Mesodermal cell (in vitro differentiated cells): ENCODE results near the gene XPC.
A peak's percentile ranks its signal among the peaks of the same experiment; 100 is the strongest.

Source experiments
- H3K27ac ChIP-seq: 2 replicates; pipeline ENCODE4 v1.7.0; 2013; ENCODE audit warnings: mild to moderate bottlenecking, low read depth, low read length, moderate library complexity; ENCODE audit not compliant: severe bottlenecking
- H3K36me3 ChIP-seq: 2 replicates; pipeline ENCODE4 v1.7.1; 2013; ENCODE audit warnings: mild to moderate bottlenecking, low read length, moderate library complexity; ENCODE audit not compliant: control insufficient read depth, insufficient read depth
- H3K4me1 ChIP-seq: one replicate; pipeline ENCODE4 v1.7.1; 2013; ENCODE audit warnings: mild to moderate bottlenecking, low read length; ENCODE audit not compliant: insufficient read depth, control insufficient read depth, poor library complexity, severe bottlenecking
- H3K4me3 ChIP-seq: 2 replicates; pipeline ENCODE4 v1.7.0; 2013; ENCODE audit warnings: low read length, control low read depth, mild to moderate bottlenecking; ENCODE audit not compliant: insufficient read depth, poor library complexity, severe bottlenecking; ENCODE audit errors: extremely low read depth
- H3K9me3 ChIP-seq: 2 replicates; pipeline ENCODE4 v1.7.1; 2013; ENCODE audit warnings: mild to moderate bottlenecking, low read length, moderate library complexity; ENCODE audit not compliant: control insufficient read depth
- WGBS, 2 experiments: methylation state at CpG; one replicate each; pipeline ENCODE4 v1.1.5; 2013; ENCODE audit warnings: missing lambda C conversion rate in 2 of 2; ENCODE audit not compliant: insufficient coverage in 2 of 2; 5-methylcytosine and 5-hydroxymethylcytosine counted together

The XPC gene

GRCh38 chr3:14154895-14155440 lies 23.4 kb downstream of the XPC start:
- H3K36me3 ChIP-seq, result peaks cover 87% of the 10 kb centered on the region
- H3K4me1 ChIP-seq, result peaks cover 7% of the 10 kb centered on the region
- 95% methylated on average over 6 to 7 of the region's 7 CpGs for WGBS, 2 experiments
- H3K27ac ChIP-seq, result no peak overlapping the region
- H3K9me3 ChIP-seq, result no peaks in the 10 kb centered on the region
- no peak overlapping the region for H3K4me3 ChIP-seq

GRCh38 chr3:14154276-14154675 lies 24.1 kb downstream of the XPC start:
- no peak overlapping the region for H3K27ac ChIP-seq
- WGBS, 2 experiments, result 96 to 100% methylated on average over 4 of the region's 5 CpGs
- no peak overlapping the region for H3K4me3 ChIP-seq
- peaks cover 80% of the 10 kb centered on the region for H3K36me3 ChIP-seq
- no peaks in the 10 kb centered on the region for H3K9me3 ChIP-seq
- H3K4me1 ChIP-seq, result peaks cover 7% of the 10 kb centered on the region

GRCh38 chr3:14153663-14154062 lies 24.7 kb downstream of the XPC start:
- H3K9me3 ChIP-seq, result no peaks in the 10 kb centered on the region
- H3K27ac ChIP-seq, result no peak overlapping the region
- 97% methylated on average over 6 of the region's 6 CpGs for WGBS, 2 experiments
- no peak overlapping the region for H3K4me3 ChIP-seq
- H3K36me3 ChIP-seq, result peaks cover 75% of the 10 kb centered on the region
- H3K4me1 ChIP-seq, result peaks cover 7% of the 10 kb centered on the region

GRCh38 chr3:14152963-14153355 lies 25.4 kb downstream of the XPC start:
- Histone ChIP-seq H3K9me3 (no peaks in the 10 kb centered on the region), H3K36me3 (peaks cover 75% of the 10 kb centered on the region), H3K4me3 (no peak overlapping the region), H3K4me1 (peaks cover 7% of the 10 kb centered on the region), H3K27ac (no peak overlapping the region)
- 94 to 95% methylated on average over 4 of the region's 4 CpGs for WGBS, 2 experiments

- WGBS, 2 experiments, result 93 to 94% methylated on average over 6 to 7 of the region's 11 CpGs
- peaks cover 75% of the 10 kb centered on the region for H3K36me3 ChIP-seq
Measured at GRCh38 chr3:14152233-14152962, 26.0 kb downstream of the XPC start.

GRCh38 chr3:14151471-14152083 lies 26.8 kb downstream of the XPC start:
- Histone ChIP-seq H3K9me3 (no peaks in the 10 kb centered on the region), H3K36me3 (peaks cover 75% of the 10 kb centered on the region), H3K4me1 (peaks cover 10% of the 10 kb centered on the region), H3K27ac (no peak overlapping the region), H3K4me3 (no peak overlapping the region)
- WGBS, 2 experiments, result 94 to 99% methylated on average over 12 of the region's 12 CpGs

More at GRCh38 chr3:14152233-14152962, 26.0 kb downstream of the XPC start:
- no peak overlapping the region for H3K4me3 ChIP-seq
- peaks cover 7% of the 10 kb centered on the region for H3K4me1 ChIP-seq
- H3K27ac ChIP-seq, result no peak overlapping the region
- H3K9me3 ChIP-seq, result no peaks in the 10 kb centered on the region

GRCh38 chr3:14150491-14151230 lies 27.7 kb downstream of the XPC start:
- Histone ChIP-seq H3K9me3 (no peaks in the 10 kb centered on the region), H3K27ac (peak overlapping the region; percentile 16), H3K4me1 (peaks cover 18% of the 10 kb centered on the region), H3K36me3 (peaks cover 75% of the 10 kb centered on the region), H3K4me3 (no peak overlapping the region)
- 95 to 98% methylated on average over 6 to 8 of the region's 9 CpGs for WGBS, 2 experiments

- H3K4me3 ChIP-seq, result no peak overlapping the region
Measured at GRCh38 chr3:14150078-14150477, 28.3 kb downstream of the XPC start.

GRCh38 chr3:14148041-14148985 lies 30.1 kb downstream of the XPC start:
- Histone ChIP-seq H3K27ac (no peak overlapping the region), H3K4me1 (peaks cover 37% of the 10 kb centered on the region), H3K4me3 (no peak overlapping the region), H3K36me3 (peaks cover 56% of the 10 kb centered on the region), H3K9me3 (no peaks in the 10 kb centered on the region)
- WGBS, 2 experiments, result 80 to 81% methylated on average over 26 to 27 of the region's 28 CpGs

More at GRCh38 chr3:14150078-14150477, 28.3 kb downstream of the XPC start:
- H3K27ac ChIP-seq, result no peak overlapping the region
- peaks cover 24% of the 10 kb centered on the region for H3K4me1 ChIP-seq
- H3K9me3 ChIP-seq, result no peaks in the 10 kb centered on the region
- H3K36me3 ChIP-seq, result peaks cover 74% of the 10 kb centered on the region
- 93% methylated on average over 8 to 9 of the region's 9 CpGs for WGBS, 2 experiments

- Histone ChIP-seq H3K27ac (no peak overlapping the region), H3K9me3 (no peaks in the 10 kb centered on the region), H3K36me3 (peaks cover 52% of the 10 kb centered on the region), H3K4me1 (peaks cover 44% of the 10 kb centered on the region), H3K4me3 (no peak overlapping the region)
- WGBS, 2 experiments, result 69 to 81% methylated on average over 9 to 11 of the region's 12 CpGs
Measured at GRCh38 chr3:14147617-14148016, 30.8 kb downstream of the XPC start.
